DMS 273 (cell line): Measurements from ENCODE around the gene HASPIN.
"Not testable (repeated sequence)": the region's sequence is repeated elsewhere in the genome, so short reads cannot be mapped to it uniquely, and the experiment has no call there.

Experiments used
- DNase-seq: peaks from one replicate; lab custom pipeline; 2025; ENCODE audit not compliant: unreplicated experiment; lab: John Stamatoyannopoulos, UW

Gene HASPIN

GRCh38 chr17:3695723-3696411 is 27.8 kb upstream of the HASPIN start, which contains the start of gene P2RX5:
Gene P2RX5 (minus strand): TSS chr17:3696155. CDS start chr17:3696005, 150 bp downstream.
- DNase-seq, result peak; percentile 69

DNA sequence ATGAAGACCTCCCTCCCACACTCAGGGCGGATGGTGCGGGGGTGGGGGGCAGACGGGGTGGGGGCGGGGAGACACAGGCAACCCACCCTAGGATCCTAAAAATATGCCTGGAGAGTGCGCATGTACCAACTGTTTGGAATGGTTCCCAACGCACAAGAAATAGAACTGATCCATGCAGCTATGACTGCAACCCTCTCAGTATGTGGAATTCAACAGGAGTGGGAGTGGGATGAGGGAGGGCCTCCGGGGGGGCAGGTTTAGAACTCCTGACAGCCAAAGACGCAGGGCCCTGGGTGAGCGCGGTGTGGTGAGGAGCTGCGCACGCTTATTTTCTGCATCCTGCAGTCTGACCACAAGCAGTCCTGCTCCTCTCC is 26.6 kb upstream of the HASPIN start:
- DNase-seq, result no peak

DNA sequence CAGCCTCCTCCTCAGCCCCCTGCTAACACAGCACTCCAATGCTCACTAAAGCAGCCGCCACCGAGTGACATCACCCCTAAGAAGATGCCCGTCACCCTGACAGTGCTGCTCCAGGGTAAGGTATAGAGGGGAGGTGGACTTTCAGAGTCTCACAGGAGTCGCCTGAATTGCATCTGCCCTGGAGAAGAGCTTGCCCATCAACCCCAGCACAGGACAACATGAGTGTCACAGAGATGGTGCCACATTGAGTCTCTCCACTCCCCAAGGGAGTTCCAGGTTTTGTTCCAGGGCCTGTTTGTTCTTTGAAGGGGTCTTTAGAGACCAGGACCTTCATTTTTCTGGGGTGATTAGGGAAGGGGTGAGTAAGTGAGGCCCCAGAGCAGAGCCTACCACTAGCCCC is 25.6 kb upstream of the HASPIN start:
- no peak for DNase-seq

- DNase-seq, result no peak
Observed at GRCh38 chr17:3699951-3700350, 23.8 kb upstream of the HASPIN start.

DNA sequence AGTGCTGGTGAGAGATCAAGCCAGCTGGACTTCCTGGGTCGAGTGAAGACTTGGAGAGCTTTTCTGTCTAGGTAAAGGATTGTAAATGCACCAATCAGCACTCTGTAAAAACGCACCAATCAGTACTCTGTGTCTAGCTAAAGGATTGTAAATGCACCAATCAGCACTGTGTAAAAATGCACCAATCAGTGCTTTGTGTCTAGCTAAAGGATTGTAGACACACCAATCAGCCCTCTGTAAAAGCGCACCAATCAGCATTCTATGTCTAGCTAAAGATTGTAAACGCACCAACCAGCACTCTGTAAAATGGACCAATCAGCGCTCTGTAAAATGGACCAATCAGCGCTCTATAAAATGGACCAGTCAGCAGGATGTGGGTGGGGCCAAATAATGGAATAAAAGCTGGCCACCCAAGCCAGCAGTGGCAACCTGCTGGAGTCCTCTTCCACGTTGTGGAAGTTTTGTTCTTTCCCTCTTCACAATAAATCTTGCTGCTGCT is 21.6 kb upstream of the HASPIN start:
- not testable (repeated sequence) for DNase-seq

DNA sequence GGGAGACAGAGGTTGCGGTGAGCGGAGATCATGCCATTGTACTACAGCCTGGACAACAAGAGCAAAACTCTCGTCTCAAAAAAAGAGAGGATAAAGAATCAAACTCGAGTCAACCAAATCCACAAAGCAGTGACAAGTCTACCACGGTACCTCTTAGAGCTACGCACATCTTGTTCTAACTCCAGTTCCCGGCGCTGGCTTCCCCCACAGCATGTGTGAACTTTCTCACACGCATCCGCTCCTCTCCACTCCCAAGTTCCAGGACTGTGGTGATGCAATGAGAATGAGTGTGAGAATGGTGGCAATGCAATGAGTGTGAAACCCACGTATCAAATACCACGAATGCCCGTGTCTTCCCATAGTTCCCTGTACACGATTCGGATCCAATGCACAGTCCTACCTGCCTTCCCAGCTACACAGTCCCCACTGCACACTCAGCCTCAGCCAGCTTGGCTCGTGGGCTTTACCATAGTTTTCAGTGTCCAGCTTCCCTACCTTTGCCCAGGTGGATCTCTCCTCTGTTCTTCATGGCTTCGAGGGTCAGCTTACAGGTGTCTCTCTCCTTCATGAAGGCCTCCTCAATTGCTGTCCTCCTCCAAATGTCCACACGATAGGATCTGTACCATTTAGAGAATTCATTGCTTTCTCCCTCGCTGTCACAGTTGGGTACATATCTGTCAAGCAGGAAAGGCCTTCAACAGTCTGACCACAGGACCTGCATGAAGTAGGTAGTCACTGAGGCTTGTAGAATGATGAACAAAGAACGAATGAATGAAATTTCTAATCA is 18.6 kb upstream of the HASPIN start:
- no peak for DNase-seq

- DNase-seq, result not testable (repeated sequence)
Observed at GRCh38 chr17:3705718-3705984, 18.1 kb upstream of the HASPIN start.

DNA sequence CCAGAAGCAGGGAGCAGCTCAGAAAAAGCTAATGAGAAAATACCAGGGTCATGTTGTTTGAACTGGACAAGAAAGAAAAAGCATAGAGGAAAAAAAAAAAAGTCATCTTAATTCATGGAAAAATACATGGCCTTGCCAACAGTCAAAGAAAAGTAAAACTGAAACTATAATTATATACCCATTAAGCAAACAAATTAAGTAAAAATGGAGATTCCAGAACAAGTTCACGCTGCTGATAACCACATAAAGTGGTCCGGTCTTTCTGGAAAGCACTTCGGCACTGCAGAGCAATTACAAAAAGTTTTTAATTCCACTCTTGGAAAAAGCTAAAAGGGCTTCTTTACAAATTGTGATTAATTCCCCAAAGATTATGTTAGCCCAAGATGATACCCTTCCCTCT is 15.3 kb upstream of the HASPIN start:
- no peak for DNase-seq

- DNase-seq, result no peak
Observed at GRCh38 chr17:3710951-3711383, 12.7 kb upstream of the HASPIN start.

DNA sequence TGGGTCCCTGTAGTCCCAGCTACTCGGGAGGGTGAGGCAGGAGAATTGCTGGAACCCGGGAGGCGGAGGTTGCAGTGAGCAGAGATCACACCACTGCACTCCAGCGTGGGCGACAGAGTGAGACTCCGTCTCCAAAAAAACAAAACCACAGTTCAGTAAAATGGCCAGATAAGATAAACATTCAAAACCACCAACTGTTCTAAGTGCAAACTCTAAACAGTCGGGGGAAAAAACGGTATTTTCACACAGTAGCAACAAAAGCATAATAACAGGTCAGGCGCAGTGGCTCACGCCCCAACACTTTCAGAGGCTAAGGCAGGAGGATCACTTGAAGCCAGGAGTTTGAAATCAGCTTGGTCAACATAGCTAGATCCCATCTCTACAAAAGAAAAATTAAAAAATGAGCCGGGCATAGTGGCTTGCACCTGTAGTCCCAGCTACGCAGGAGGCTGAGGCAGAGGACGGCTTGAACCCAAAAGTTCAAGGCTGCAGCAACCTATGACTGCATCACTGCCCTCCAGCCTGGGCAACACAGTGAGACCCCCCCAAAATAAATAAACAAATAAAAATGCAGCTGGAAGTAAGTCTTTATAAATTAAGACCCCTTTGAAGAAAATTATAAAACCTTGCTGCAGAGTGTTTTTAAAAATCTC is 10.8 kb upstream of the HASPIN start:
- DNase-seq, result no peak

DNA sequence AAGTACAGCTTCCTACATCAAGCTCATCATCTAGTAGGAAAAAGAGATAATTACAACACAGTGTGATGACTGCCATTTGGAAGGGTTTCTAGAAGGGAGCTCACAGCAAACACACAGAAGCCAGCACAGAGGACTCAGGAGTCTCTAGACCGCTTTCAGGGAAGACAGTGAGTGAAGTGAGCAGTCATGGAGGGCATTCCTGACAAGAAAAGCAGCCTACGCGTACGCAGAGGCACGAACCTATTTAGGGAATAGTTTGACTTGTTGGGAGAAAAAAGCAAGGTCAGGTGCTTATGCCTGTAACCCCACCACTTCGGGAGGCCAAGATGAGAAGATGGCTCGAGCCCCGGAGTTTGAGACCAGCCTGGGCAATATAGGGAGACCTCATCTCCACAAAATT is 8.4 kb upstream of the HASPIN start:
- DNase-seq, result no peak

GRCh38 chr17:3718201-3718600 is 5.5 kb upstream of the HASPIN start:
- DNase-seq, result no peak

GRCh38 chr17:3719265-3719664 is 4.4 kb upstream of the HASPIN start:
- no peak for DNase-seq

DNA sequence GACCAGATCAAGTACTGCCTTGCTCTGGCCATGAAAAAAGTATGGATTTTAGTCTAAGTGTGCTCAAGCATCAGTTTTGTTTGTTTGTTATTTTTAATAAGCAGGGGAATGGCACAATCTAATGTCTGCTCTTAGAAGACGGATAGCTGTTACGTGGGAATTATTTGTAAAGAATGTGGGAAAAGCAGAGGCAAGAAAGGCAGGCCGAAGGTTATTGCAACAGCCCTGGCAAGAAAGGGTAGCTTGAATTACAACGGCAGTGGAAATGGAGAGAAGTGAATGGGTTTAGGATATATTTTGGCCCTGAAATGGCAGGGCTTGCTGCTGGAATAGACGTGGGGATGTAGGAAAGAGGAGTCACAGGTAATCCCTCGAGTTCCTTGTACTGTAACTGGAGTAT is 987 bp upstream of the HASPIN start:
- DNase-seq, result no peak

DNA sequence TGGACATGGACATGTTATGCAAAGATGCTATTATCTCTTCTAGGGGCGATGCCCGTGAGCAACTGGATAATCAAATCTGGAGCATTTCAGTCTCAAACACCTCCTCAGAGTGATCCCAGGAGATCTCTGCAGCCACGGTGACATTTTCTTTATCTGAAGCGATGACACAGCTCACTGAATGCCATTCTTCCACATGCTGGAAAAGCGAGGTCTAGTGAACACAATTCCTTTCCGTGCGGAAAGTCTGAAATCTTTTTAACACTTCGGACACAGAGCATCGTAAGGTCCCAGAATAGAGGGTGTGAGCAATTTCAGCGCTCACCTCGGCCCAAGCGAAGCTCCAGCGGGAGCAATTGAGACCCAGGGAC is 531 bp upstream of the HASPIN start:
- no peak for DNase-seq

DNA sequence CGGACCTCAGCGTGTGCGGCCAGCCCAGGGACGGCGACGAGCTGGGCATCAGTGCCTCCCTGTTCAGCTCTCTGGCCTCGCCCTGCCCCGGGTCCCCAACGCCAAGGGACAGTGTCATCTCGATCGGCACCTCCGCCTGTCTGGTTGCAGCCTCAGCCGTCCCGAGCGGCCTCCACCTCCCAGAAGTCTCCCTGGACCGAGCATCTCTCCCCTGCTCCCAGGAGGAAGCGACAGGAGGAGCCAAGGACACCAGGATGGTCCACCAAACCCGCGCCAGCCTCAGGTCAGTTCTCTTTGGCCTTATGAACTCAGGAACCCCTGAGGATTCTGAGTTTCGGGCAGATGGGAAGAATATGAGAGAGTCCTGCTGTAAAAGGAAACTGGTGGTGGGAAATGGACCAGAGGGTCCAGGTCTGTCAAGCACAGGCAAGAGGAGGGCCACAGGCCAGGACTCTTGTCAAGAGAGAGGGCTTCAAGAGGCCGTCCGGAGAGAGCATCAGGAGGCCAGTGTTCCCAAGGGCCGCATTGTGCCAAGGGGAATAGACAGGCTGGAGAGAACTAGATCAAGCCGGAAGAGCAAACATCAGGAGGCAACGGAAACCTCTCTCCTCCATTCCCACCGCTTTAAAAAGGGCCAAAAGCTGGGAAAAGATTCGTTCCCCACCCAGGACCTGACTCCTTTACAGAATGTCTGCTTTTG is 825 bp downstream of the HASPIN start:
- peak; percentile 21 for DNase-seq

DNA sequence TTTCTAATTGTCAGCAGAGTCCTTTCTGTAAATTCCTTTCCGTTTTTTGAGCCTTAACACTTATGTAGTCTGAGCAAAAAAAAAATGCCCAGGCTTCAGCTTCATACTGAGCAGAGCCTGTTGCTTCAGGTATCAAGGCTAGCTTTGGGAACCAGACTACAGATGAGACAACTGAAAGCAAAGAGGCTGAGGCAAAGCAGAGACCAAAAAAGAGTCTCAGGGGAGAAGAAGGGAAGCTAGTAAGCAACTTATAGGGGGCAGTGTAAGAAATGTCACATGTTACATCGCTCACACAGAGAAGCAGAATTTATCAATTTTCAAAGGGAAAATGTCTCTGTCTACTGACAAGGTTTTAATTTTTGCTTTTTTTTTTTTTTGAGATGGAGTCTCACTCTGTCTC is 3.3 kb downstream of the HASPIN start:
- no peak for DNase-seq

DNA sequence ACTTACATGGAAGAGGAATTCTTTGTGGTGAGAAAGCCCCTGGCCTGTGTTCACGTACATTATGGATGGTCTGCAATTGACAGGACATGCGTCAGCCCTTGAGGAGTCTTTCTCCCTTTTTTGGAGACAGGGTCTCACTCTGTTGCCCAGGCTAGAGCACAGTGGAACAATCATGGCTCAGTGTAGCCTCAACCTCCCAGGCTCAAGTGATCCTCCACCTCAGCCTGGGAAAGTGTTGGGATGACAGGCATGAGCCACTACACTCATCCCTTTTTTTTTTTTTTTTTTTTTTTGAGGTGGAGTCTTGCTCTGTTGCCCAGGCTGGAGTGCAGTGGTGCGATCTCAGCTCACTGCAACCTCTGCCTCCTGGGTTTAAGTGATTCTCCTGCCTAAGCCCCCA is 4.4 kb downstream of the HASPIN start:
- not testable (repeated sequence) for DNase-seq

GRCh38 chr17:3729881-3730280 is 6.2 kb downstream of the HASPIN start:
- no peak for DNase-seq

DNA sequence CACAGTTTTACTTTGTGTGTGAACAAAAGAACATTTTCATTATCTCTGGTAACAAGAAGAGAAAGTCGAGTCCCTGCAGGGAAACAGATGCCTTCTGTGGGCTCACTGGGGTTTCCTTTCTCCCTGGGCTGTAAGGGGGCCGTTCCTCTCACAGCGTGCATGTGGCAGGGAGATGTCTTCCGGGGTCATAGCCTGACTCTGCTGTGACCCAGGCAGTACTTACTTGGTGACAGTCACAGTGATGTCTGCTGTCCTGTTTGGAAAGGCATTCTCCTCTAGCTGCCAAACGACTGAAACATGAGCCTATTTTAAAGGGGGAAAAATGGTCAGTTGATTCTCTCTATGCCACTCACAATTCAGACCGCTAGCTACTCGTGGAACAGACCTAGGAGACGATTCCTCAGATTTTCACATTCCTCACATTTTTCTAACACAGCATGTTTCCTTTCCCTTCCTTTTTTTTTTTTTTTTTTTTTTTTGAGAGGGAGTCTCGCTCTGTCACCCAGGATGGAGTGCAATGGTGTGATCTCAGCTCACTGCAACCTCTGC is 7.3 kb downstream of the HASPIN start:
- no peak for DNase-seq

DNA sequence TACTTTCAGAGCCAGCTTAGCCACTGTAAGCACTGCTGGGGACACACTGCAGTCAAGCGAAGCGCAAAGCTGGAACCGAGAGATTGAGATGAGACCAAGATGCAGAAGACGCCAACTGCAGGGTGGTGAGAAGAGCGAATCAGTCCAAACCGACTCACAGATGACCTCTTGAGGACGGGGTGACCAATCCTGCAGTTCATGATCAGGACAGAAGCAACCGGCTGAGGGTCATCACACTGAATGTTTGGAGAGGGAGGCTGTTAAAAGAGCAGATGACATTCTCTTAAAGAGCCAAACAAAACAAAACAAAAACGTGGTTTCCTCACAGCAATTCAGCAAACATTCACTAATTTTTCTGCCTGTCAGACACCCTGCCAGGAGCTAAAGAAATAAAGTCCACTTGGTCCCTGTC is 8.5 kb downstream of the HASPIN start:
- DNase-seq, result no peak
